ENCODE data around the gene RAPGEF3. TPM values are rescaled to one million over a fixed set of nuclear protein-coding genes. Genes with fewer than 3 reads are reported as not detected.

RAPGEF3 gene
- total and polyA plus RNA-seq, 2 of the 13 experiments (the other 11 are each of a cell fraction or from before 2014, with no cell fraction given) = 0.07 TPM

DNA sequence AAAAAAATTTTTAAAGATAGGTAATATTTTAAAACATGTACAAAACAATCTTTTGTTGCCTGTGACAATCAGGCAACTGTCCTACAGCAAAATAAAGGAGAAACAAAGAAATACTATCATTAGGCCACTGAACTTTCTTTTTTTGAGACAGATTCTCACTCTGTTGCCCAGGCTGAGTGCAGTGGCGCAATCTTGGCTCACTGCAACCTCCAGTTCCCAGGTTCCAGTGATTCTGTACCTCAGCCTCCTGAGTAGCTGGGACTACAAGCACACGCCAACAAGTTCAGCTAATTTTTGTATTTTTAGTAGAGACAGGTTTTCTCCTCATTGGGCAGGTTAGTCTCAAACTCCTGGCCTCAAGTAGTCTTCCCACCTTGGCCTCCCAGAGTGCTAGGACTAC is 69.5 kb downstream of the RAPGEF3 start:
- Histone ChIP-seq H3K9ac (ENCODE audit: insufficient read depth, low read depth, low read length) (no peak overlapping the region), H3K4me1 (ENCODE audit: insufficient read depth, low read length) (no peaks in the 10 kb centered on the region), H4K20me1 (ENCODE audit: insufficient read depth, low read length) (no peaks in the 10 kb centered on the region), H3K79me2 (ENCODE audit: insufficient read depth, low read length) (no peaks in the 10 kb centered on the region), H3K36me3 (replicated peaks in 1 of 2; ENCODE audit: control insufficient read depth in 1 of 2, insufficient read depth in 2 of 2, low read length in 2 of 2) (peaks cover 0 to 28% of the 10 kb centered on the region in 2 experiments; a peak in 2 of 5 replicates), H3K27ac (ENCODE audit: extremely low read length, insufficient read depth, low read length) (no peak overlapping the region), H3K27me3 (ENCODE audit: control insufficient read depth in 1 of 2, insufficient read depth in 2 of 2, low read length in 2 of 2) (no peaks in the 10 kb centered on the region), H3K4me2 (ENCODE audit: low read depth, low read length) (no peak overlapping the region), H2AFZ (ENCODE audit: low read length) (no peak overlapping the region), H3K9me3 (ENCODE audit: low read length) (no peaks in the 10 kb centered on the region), H3K4me3 (replicated peaks in 1 of 3; ENCODE audit: insufficient read depth in 1 of 3, low read depth in 2 of 3, low read length in 3 of 3) (no peak overlapping the region)
- in situ Hi-C loops (cut with HindIII; ENCODE audit: extremely low pct_ligation_motif_present, low pct_unique_long_range_greater_than_20kb) = loop anchor here (5.0 kb wide), 1 partner anchor 37 kb away; no protein-coding TSS in a partner anchor
- WGBS (ENCODE audit: low lambda C conversion rate) = 93% methylated on average over 2 of the region's 2 CpGs
- DNase-seq (ENCODE audit: low spot score) = no peak
- POLR2A ChIA-PET = no interaction called here
- CTCF ChIA-PET (ENCODE audit: low intra/inter-chr PET ratio, low total read pairs) = no interaction called here
- TF ChIP-seq, protein P1, sequence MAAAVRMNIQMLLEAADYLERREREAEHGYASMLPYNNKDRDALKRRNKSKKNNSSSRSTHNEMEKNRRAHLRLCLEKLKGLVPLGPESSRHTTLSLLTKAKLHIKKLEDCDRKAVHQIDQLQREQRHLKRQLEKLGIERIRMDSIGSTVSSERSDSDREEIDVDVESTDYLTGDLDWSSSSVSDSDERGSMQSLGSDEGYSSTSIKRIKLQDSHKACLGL (CRISPR knock-in tag; IDR thresholded peaks at IDR 0.05) = no peak
- TF ChIP-seq CC2D1A (CRISPR knock-in tag; IDR thresholded peaks at IDR 0.05) (no peak), NFE2L2 (IDR thresholded peaks at IDR 0.05; ENCODE audit: low read length) (no peak), GTF3A (CRISPR knock-in tag; conservative IDR thresholded peaks at IDR 0.05) (no peak), ZNF672 (CRISPR knock-in tag; IDR thresholded peaks at IDR 0.05) (no peak), HMGA1 (CRISPR knock-in tag; conservative IDR thresholded peaks at IDR 0.05) (no peak), TBX2 (CRISPR knock-in tag; IDR thresholded peaks at IDR 0.05; ENCODE audit: borderline replicate concordance) (no peak), ZNF614 (CRISPR knock-in tag; IDR thresholded peaks at IDR 0.05; ENCODE audit: borderline replicate concordance) (no peak)
- TF ChIP-seq, protein P2, sequence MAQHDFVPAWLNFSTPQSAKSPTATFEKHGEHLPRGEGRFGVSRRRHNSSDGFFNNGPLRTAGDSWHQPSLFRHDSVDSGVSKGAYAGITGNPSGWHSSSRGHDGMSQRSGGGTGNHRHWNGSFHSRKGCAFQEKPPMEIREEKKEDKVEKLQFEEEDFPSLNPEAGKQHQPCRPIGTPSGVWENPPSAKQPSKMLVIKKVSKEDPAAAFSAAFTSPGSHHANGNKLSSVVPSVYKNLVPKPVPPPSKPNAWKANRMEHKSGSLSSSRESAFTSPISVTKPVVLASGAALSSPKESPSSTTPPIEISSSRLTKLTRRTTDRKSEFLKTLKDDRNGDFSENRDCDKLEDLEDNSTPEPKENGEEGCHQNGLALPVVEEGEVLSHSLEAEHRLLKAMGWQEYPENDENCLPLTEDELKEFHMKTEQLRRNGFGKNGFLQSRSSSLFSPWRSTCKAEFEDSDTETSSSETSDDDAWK (CRISPR knock-in tag; IDR thresholded peaks at IDR 0.05) = no peak
- no peak for FAIRE-seq
- intact Hi-C loops (cut with micrococcal nuclease; ENCODE audit: unreplicated experiment) = loop anchor here (5.0 kb wide), 1 partner anchor 657 kb away; no protein-coding TSS in a partner anchor
- no TSS peak for BruUV-seq (replicated peaks)
- no peak for ATAC-seq
